Parathyroid adenoma (tissue), 2 donors: Measurements from ENCODE around the gene GDPD5.

Experiments
- H2AFZ ChIP-seq: fragments of 300-600 bp; sonication (generic); one replicate; pipeline ENCODE4 v1.7.0; 2017; ENCODE audit warnings: antibody characterized with exemption, mild to moderate bottlenecking
- H3K27ac ChIP-seq: fragments of 300-600 bp; sonication (generic); one replicate; pipeline ENCODE4 v1.7.0; 2017
- H3K27me3 ChIP-seq: fragments of 300-600 bp; sonication (generic); one replicate; pipeline ENCODE4 v1.7.0; 2017; ENCODE audit warnings: low read length; ENCODE audit not compliant: control insufficient read depth, insufficient read depth
- H3K36me3 ChIP-seq: fragments of 300-600 bp; sonication (generic); one replicate; pipeline ENCODE4 v1.7.0; 2017; ENCODE audit warnings: low read length; ENCODE audit not compliant: control insufficient read depth, insufficient read depth
- H3K4me1 ChIP-seq: fragments of 300-600 bp; sonication (generic); one replicate; pipeline ENCODE4 v1.7.0; 2017; ENCODE audit warnings: control low read depth
- H3K4me2 ChIP-seq: fragments of 300-600 bp; sonication (generic); one replicate; pipeline ENCODE4 v1.7.0; 2017; ENCODE audit warnings: low read length
- H3K4me3 ChIP-seq: fragments of 300-600 bp; sonication (generic); one replicate; pipeline ENCODE4 v1.7.0; 2017; ENCODE audit warnings: low read depth, low read length
- H3K79me2 ChIP-seq: fragments of 300-600 bp; sonication (generic); one replicate; pipeline ENCODE4 v1.7.0; 2017; ENCODE audit warnings: control low read depth
- H3K9ac ChIP-seq: fragments of 300-600 bp; sonication (generic); one replicate; pipeline ENCODE4 v1.7.0; 2017; ENCODE audit warnings: mild to moderate bottlenecking
- H3K9me3 ChIP-seq: fragments of 300-600 bp; sonication (generic); one replicate; pipeline ENCODE4 v1.7.0; 2017; ENCODE audit warnings: low read length; ENCODE audit not compliant: control insufficient read depth
- TF ChIP-seq, protein P1 (sequence below): fragments of 300-600 bp; sonication (generic); IDR thresholded peaks from one replicate; pipeline ENCODE4 v1.7.0; 2017; ENCODE audit warnings: antibody characterized with exemption, mild to moderate bottlenecking
- donor health status: primary hyperparathyroidism.

The GDPD5 gene

DNA sequence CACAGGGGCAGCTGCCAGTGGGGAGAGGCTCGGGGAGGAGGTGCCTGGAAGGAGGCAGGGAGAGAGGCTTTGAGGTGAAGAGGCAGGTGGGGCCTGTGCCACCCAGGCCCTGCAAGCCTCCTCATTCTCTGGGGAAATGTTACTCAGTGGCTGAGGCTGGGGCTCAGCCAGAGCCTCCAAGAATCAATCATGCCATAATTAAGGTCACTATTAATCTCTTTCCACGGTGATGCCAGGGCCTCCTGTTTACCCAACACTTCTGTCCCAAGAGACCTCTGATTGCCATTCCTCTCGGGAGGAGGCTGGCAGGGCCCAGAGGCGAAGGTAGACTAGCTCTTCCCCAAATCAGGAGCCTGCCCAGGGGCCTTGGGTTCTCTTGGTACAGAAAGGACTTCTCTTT, 38.4 kb downstream of the GDPD5 start:
- Histone ChIP-seq H3K36me3 (no peaks in the 10 kb centered on the region), H3K9ac (no peak overlapping the region), H3K9me3 (no peaks in the 10 kb centered on the region), H3K4me3 (no peak overlapping the region), H3K27ac (no peak overlapping the region), H3K79me2 (no peaks in the 10 kb centered on the region), H3K4me2 (no peak overlapping the region), H3K27me3 (no peaks in the 10 kb centered on the region), H2AFZ (no peak overlapping the region), H3K4me1 (no peaks in the 10 kb centered on the region)
- TF ChIP-seq, protein P1, sequence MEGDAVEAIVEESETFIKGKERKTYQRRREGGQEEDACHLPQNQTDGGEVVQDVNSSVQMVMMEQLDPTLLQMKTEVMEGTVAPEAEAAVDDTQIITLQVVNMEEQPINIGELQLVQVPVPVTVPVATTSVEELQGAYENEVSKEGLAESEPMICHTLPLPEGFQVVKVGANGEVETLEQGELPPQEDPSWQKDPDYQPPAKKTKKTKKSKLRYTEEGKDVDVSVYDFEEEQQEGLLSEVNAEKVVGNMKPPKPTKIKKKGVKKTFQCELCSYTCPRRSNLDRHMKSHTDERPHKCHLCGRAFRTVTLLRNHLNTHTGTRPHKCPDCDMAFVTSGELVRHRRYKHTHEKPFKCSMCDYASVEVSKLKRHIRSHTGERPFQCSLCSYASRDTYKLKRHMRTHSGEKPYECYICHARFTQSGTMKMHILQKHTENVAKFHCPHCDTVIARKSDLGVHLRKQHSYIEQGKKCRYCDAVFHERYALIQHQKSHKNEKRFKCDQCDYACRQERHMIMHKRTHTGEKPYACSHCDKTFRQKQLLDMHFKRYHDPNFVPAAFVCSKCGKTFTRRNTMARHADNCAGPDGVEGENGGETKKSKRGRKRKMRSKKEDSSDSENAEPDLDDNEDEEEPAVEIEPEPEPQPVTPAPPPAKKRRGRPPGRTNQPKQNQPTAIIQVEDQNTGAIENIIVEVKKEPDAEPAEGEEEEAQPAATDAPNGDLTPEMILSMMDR: no peak

DNA sequence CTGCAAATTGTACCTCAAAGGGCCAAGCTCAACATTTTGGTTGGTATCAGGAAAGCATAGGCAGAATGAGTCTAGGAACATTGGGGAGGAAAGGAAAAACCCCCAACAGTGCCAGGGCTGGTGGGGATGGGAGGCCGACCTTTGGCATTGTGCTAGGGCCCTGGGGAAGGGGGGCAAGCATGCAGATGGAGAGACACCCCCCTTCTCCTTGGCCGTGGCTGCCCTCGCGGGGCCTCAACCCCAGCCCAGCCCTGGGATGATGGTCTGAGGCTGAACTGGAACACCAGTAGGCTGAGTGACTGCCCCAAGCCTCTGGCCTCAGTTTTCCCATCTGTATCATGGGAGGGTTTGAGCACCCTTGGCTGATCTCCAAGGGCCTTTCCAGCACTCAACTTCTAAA, 40.0 kb downstream of the GDPD5 start:
- Histone ChIP-seq H2AFZ (no peak overlapping the region), H3K9me3 (no peaks in the 10 kb centered on the region), H3K9ac (no peak overlapping the region), H3K27ac (no peak overlapping the region), H3K36me3 (no peaks in the 10 kb centered on the region), H3K79me2 (no peaks in the 10 kb centered on the region), H3K4me1 (no peaks in the 10 kb centered on the region), H3K27me3 (no peaks in the 10 kb centered on the region), H3K4me3 (no peak overlapping the region), H3K4me2 (no peak overlapping the region)
- TF ChIP-seq, protein P1: no peak

DNA sequence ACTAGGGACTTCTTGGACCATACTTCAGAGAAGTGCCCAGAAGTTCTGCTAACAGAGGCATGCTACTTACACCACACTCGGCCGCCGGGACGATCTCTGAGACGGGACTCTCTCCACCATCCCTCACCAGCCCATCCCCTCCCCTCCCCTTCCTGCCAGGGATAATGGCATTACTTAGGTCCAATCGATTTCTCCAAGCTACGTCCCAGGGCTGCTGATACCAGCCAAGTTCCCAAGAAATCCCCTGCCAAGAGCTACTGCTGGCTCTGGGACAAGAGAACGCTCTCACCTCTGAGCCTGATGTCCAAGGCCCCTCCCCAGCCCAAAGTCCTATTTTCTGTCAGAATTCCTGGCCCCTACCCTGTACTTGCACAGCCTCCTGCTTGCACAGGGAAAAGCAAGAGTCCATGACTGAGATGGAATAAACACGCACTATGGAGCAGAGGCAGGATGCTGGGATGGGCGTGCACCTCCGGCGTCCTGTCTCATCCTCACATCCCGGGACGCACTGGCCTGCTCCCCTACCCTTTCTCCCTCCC, 42.7 kb downstream of the GDPD5 start:
- no peaks in the 10 kb centered on the region for H3K79me2 ChIP-seq
- H3K4me1 ChIP-seq: no peaks in the 10 kb centered on the region
- H2AFZ ChIP-seq: no peak overlapping the region
- H3K9me3 ChIP-seq: no peaks in the 10 kb centered on the region
- no peaks in the 10 kb centered on the region for H3K36me3 ChIP-seq
- H3K27me3 ChIP-seq: no peaks in the 10 kb centered on the region
- TF ChIP-seq, protein P1: no peak
- H3K4me2 ChIP-seq: no peak overlapping the region
- no peak overlapping the region for H3K9ac ChIP-seq
- no peak overlapping the region for H3K4me3 ChIP-seq
- H3K27ac ChIP-seq: no peak overlapping the region

DNA sequence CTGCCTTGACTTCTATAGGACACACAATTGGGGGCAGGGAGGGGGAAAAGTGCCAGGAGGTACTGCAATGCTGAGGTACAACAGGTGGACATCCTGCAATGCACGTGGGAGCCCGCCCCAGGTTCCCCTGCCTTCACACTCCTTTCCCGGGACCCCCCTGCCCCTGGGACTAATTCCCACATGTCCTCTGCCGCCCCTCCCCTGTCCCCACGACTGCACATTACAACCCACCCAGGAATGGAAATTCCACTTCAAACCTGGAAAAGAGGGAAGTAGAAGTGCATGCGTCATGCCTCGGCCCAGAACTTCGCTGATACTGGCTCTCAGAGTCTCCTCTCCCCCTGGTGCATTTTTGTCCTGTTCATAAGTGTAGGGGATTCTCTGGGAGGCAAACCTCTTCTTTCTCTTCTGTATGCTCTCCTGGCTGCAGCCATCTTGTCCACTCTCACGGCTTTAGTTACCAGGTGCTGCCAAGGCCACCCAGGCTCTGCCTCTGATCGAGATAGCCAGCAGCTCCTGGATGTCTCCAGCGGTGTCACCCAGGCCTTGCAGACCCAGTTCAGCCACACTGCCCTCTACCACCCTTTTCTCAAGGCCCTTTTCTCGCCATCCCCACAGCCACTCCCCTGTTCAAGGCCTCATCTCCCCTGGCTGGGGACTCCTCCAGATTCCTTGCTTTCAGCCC, 43.7 kb downstream of the GDPD5 start:
- H3K4me2 ChIP-seq: no peak overlapping the region
- no peaks in the 10 kb centered on the region for H3K27me3 ChIP-seq
- no peak overlapping the region for H3K4me3 ChIP-seq
- no peak overlapping the region for H3K9ac ChIP-seq
- H3K9me3 ChIP-seq: no peaks in the 10 kb centered on the region
- H3K79me2 ChIP-seq: no peaks in the 10 kb centered on the region
- no peaks in the 10 kb centered on the region for H3K4me1 ChIP-seq
- no peak overlapping the region for H2AFZ ChIP-seq
- TF ChIP-seq, protein P1: no peak
- no peak overlapping the region for H3K27ac ChIP-seq
- no peaks in the 10 kb centered on the region for H3K36me3 ChIP-seq
